ENCODE results near the gene SUPT4H1. TPM values are rescaled to one million over a fixed set of nuclear protein-coding genes. Genes with fewer than 3 reads are reported as not detected.

SUPT4H1 gene
- total and polyA plus RNA-seq, 9 of the 15 experiments (the other 6 are each of a cell fraction or from before 2014, with no cell fraction given), result 62.1 to 320 (median 117) TPM

DNA sequence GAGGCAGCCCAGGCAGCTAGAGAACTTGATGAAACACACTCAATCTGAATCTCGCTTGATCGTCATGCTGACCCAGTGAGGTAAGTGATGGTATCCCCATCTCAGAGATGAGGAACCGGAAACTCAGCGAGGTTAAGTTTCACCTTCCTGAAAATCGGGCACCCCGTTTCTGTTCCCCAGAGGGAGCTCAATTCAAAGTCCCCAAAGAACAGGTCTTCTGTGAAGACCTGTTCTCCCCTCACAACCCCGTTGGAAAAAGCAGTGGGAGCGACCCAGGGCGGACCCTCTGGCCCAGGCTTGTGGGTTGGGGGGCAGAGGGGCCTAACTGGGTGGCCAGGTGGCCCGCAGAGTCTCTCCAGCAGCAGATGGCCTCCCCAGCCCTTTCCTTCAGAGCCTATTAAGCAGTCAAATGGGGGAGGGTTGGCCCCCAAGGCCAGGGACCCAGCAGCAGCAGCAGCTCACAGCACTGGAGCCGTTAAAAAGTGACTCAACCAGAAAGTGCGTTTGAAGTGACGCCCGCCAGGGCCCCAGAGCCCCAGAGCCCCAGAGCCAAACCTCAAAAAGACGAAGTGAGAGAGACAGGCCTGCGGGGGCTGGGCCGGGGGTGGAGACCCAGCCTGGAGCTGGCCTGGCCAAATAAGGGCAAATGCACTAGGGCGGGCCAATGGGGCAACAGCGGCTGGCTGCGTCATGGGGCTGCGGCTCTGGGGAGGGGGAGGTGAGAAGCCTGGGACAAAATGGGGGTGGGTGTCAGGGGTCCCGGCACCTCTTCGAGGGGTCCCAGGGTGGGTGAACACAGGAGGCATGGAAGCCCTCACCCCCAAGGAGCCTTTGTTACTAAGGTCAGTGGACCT is 14.2 kb downstream of the SUPT4H1 start (continued):
- TF ChIP-seq, protein P1, sequence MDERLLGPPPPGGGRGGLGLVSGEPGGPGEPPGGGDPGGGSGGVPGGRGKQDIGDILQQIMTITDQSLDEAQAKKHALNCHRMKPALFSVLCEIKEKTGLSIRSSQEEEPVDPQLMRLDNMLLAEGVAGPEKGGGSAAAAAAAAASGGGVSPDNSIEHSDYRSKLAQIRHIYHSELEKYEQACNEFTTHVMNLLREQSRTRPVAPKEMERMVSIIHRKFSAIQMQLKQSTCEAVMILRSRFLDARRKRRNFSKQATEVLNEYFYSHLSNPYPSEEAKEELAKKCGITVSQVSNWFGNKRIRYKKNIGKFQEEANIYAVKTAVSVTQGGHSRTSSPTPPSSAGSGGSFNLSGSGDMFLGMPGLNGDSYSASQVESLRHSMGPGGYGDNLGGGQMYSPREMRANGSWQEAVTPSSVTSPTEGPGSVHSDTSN (CRISPR knock-in tag; IDR thresholded peaks at IDR 0.05; ENCODE audit: low read depth), result no peak
- TF ChIP-seq, protein P1 (tag; conservative IDR thresholded peaks at IDR 0.05; ENCODE audit: low read depth), result peak; percentile 17; the same call in 1 of the 2 replicates
- peak; percentile 50 for TF ChIP-seq KLF16 (IDR thresholded peaks at IDR 0.05)
- TF ChIP-seq TARDBP (IDR thresholded peaks at IDR 0.05), result no peak
- TF ChIP-seq ZNF3 (CRISPR knock-in tag; IDR thresholded peaks at IDR 0.05), result no peak
- TF ChIP-seq MEIS2 (IDR thresholded peaks at IDR 0.05; ENCODE audit: partially characterized antibody), result peak; percentile 49
- no peak for TF ChIP-seq ZNF217 (CRISPR knock-in tag; IDR thresholded peaks at IDR 0.05)
- TF ChIP-seq ZNF212 (CRISPR knock-in tag; IDR thresholded peaks at IDR 0.05), result no peak
- no peak for TF ChIP-seq CREBBP (IDR thresholded peaks at IDR 0.05; ENCODE audit: low read depth, low read length)
- peak; percentile 91; the same call in 1 of the 2 replicates for TF ChIP-seq GTF2E2 (tag; IDR thresholded peaks at IDR 0.05)
- TF ChIP-seq ESRRA (IDR thresholded peaks at IDR 0.05; ENCODE audit: borderline replicate concordance, low read depth), result peak; percentile 62; the same call in 1 of the 2 replicates
- TF ChIP-seq, protein P2, sequence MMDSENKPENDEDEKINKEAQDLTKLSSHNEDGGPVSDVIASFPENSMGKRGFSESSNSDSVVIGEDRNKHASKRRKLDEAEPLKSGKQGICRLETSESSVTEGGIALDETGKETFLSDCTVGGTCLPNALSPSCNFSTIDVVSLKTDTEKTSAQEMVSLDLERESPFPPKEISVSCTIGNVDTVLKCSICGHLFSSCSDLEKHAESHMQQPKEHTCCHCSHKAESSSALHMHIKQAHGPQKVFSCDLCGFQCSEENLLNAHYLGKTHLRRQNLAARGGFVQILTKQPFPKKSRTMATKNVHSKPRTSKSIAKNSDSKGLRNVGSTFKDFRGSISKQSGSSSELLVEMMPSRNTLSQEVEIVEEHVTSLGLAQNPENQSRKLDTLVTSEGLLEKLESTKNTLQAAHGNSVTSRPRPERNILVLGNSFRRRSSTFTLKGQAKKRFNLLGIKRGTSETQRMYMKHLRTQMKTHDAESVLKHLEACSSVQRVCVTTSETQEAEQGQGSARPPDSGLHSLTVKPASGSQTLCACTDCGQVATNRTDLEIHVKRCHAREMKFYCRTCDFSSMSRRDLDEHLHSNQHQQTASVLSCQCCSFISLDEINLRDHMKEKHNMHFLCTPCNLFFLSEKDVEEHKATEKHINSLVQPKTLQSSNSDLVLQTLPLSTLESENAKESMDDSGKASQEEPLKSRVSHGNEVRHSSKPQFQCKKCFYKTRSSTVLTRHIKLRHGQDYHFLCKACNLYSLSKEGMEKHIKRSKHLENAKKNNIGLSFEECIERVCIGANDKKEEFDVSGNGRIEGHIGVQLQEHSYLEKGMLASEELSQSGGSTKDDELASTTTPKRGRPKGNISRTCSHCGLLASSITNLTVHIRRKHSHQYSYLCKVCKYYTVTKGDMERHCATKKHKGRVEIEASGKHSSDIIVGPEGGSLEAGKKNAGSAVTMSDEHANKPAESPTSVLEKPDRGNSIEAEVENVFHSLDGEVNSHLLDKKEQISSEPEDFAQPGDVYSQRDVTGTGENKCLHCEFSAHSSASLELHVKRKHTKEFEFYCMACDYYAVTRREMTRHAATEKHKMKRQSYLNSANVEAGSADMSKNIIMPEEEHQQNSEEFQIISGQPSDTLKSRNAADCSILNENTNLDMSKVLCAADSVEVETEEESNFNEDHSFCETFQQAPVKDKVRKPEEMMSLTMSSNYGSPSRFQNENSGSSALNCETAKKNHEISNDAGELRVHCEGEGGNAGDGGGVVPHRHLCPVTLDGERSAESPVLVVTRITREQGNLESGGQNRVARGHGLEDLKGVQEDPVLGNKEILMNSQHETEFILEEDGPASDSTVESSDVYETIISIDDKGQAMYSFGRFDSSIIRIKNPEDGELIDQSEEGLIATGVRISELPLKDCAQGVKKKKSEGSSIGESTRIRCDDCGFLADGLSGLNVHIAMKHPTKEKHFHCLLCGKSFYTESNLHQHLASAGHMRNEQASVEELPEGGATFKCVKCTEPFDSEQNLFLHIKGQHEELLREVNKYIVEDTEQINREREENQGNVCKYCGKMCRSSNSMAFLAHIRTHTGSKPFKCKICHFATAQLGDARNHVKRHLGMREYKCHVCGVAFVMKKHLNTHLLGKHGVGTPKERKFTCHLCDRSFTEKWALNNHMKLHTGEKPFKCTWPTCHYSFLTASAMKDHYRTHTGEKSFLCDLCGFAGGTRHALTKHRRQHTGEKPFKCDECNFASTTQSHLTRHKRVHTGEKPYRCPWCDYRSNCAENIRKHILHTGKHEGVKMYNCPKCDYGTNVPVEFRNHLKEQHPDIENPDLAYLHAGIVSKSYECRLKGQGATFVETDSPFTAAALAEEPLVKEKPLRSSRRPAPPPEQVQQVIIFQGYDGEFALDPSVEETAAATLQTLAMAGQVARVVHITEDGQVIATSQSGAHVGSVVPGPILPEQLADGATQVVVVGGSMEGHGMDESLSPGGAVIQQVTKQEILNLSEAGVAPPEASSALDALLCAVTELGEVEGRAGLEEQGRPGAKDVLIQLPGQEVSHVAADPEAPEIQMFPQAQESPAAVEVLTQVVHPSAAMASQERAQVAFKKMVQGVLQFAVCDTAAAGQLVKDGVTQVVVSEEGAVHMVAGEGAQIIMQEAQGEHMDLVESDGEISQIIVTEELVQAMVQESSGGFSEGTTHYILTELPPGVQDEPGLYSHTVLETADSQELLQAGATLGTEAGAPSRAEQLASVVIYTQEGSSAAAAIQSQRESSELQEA (IDR thresholded peaks at IDR 0.05; ENCODE audit: low read depth), result no peak
- no peak; the same call in 1 of the 2 replicates for TF ChIP-seq HCFC1 (IDR thresholded peaks at IDR 0.05; ENCODE audit: low read depth, low read length)
- TF ChIP-seq ZNF57 (CRISPR knock-in tag; IDR thresholded peaks at IDR 0.05), result no peak
- no peak for TF ChIP-seq ZNF140 (CRISPR knock-in tag; IDR thresholded peaks at IDR 0.05)
- TF ChIP-seq KDM2B (CRISPR knock-in tag; IDR thresholded peaks at IDR 0.05), result no peak
- TF ChIP-seq, protein P3, sequence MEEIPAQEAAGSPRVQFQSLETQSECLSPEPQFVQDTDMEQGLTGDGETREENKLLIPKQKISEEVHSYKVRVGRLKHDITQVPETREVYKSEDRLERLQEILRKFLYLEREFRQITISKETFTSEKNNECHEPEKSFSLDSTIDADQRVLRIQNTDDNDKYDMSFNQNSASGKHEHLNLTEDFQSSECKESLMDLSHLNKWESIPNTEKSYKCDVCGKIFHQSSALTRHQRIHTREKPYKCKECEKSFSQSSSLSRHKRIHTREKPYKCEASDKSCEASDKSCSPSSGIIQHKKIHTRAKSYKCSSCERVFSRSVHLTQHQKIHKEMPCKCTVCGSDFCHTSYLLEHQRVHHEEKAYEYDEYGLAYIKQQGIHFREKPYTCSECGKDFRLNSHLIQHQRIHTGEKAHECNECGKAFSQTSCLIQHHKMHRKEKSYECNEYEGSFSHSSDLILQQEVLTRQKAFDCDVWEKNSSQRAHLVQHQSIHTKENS (CRISPR knock-in tag; IDR thresholded peaks at IDR 0.05), result no peak
